Thyroid gland (tissue), 4 donors: ENCODE data around the gene PIGU. TPM values are rescaled to one million over a fixed set of nuclear protein-coding genes. Genes with fewer than 3 reads are reported as not detected.

Experiments
- DNase-seq, 2 donors: peaks; one replicate each; pipeline ENCODE4 v3.0.0-alpha.2; 2019
- H3K27ac ChIP-seq, 3 donors: fragments of 200-600 bp; sonication (generic); 1 replicate in 2 of 3; 2 replicates in 1 of 3; pipeline ENCODE4 v1.5.1; 2016 to 2019; ENCODE audit warnings: mild to moderate bottlenecking in 1 of 3, moderate library complexity in 1 of 3
- H3K27me3 ChIP-seq: fragments of 200-600 bp; sonication (generic); one replicate; pipeline ENCODE4 v1.5.1; 2019
- H3K36me3 ChIP-seq, 2 donors: fragments of 200-600 bp; sonication (generic); one replicate each; pipeline ENCODE4 v1.5.1; 2016 to 2019
- H3K4me1 ChIP-seq, 2 donors: fragments of 200-600 bp; sonication (generic); one replicate each; pipeline ENCODE4 v1.5.1; 2017 to 2019
- H3K4me3 ChIP-seq, 3 donors: fragments of 200-600 bp; sonication (generic); replicated peaks in 1 of 3; 1 replicate in 2 of 3; 2 replicates in 1 of 3; pipeline ENCODE4 v1.5.1; 2016; ENCODE audit warnings: mild to moderate bottlenecking in 1 of 3
- H3K9me3 ChIP-seq: fragments of 200-600 bp; sonication (generic); one replicate; pipeline ENCODE4 v1.5.1; 2017
- POLR2A ChIP-seq, 2 donors: fragments of 450-650 bp; IDR thresholded peaks; one replicate each; pipeline ENCODE4 v1.6.1; 2017; ENCODE audit warnings: antibody characterized with exemption in 2 of 2, mild to moderate bottlenecking in 2 of 2, moderate library complexity in 1 of 2
- WGBS, 2 donors: methylation state at CpG; one replicate each; pipeline ENCODE4 v1.1.5; 2017; 5-methylcytosine and 5-hydroxymethylcytosine counted together
- intact Hi-C: fragments of 100-400 bp; cut with DNase I; formaldehyde crosslinking; loops from one replicate; pipeline ENCODE4 v1.15.1; 2023
- total RNA-seq, 4 donors: library from RNA; depleted of rRNA; stranded (reverse); fragments of >200 nt; gene quantifications; one replicate each; pipeline ENCODE4 v1.2.3, GENCODE V29; 2016
- TF ChIP-seq, protein P1 (sequence below), 6 experiments: fragments of 200-600 bp in 3 of 6; fragments of 450-650 bp in 3 of 6; sonication (generic) in 3 of 6; IDR thresholded peaks; one replicate each; pipeline ENCODE4 v1.5.1; 2016 to 2019; ENCODE audit warnings: antibody characterized with exemption in 6 of 6, mild to moderate bottlenecking in 2 of 6, inconsistent platforms in 1 of 6, moderate library complexity in 1 of 6

Gene PIGU
- total RNA-seq, 4 donors from 2014 or later: 12.1 to 25.8 (median 18.0) TPM

DNA sequence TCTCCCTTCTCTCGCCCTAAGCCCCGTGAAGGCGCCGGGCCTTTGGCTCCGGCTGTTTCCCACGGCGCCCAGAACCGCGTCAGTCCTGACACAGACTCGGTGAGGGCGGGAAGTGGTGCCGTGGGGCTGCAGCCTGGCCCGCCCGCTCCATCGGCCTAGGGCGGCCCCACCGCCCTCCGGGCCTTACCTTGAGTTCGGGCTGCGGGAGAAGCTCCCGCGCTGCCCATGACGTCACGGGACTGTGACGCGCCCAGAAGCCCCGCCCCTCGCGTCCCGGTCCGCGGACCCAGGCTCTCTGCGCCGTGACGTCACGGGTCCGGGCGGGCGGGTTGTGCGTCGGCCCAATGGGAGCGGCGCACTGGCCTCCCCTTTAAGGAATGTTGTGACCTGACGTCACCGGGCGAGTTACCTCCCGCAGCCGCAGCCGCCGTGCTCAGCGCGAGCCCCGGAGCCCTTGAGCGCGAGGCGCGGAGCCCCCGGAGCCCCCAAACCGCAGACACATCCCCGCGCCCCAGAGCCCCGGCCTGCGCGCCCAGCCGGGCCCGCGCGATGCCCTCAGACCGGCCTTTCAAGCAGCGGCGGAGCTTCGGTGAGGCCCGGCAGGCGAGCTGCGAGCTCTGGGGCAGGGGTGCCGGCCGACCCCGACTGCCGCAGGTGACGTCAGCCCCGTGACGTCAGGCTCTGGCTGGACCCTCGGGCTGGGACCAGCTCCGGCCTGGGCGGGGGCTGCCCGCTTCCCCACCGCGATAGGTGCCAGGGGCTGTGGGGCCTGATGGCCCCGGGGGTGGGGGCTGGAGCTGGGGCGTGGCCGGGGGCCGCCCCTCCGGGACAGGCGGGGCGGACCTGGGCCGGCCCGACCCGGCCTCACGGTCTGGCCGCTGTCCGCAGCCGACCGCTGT, 118.3 kb downstream of the PIGU start, which contains the start of gene MAP1LC3A:
MAP1LC3A (plus strand) TSS at position 399 of the 899 bp plus-strand sequence; CDS start at position 550, 151 bp downstream.
- 0 to 1% methylated on average over 10 to 30 of the region's 103 CpGs for WGBS, 2 donors

DNA sequence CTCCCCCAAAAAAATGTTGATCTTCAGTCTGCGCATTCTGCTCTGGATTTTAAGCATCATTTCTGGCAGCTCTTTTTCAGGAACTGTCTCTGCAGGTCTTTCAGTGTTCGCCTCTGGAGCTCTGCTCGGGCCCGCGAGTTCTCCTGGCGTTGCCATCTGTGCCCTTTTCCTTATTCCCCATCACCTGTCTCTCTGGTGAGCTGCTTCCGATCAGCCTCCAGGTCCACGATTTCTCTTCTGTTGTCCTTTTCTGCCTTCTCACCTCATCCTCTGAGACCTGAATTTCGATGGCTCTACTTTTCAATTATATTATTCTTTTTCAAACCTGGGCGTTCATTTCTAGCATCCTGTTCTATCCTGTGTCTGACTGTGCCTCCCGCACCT, 119.0 kb downstream of the PIGU start:
- intact Hi-C loops: no loop called here

More for the DNA sequence above, 118.3 kb downstream of the PIGU start, which contains the start of gene MAP1LC3A:
- Histone ChIP-seq H3K4me1 (peaks cover 5 to 13% of the 10 kb centered on the region in 2 donors), H3K27ac (peak within 1 kb of the TSS; percentile 93 to 99 (median 98)), H3K27me3 (no peaks in the 10 kb centered on the region), H3K9me3 (no peaks in the 10 kb centered on the region), H3K4me3 (peak within 1 kb of the TSS; percentile 56 to 80 (median 58)), H3K36me3 (no peaks in the 10 kb centered on the region)
- DNase-seq: peak; percentile 94 to 96
- TF ChIP-seq, protein P1, sequence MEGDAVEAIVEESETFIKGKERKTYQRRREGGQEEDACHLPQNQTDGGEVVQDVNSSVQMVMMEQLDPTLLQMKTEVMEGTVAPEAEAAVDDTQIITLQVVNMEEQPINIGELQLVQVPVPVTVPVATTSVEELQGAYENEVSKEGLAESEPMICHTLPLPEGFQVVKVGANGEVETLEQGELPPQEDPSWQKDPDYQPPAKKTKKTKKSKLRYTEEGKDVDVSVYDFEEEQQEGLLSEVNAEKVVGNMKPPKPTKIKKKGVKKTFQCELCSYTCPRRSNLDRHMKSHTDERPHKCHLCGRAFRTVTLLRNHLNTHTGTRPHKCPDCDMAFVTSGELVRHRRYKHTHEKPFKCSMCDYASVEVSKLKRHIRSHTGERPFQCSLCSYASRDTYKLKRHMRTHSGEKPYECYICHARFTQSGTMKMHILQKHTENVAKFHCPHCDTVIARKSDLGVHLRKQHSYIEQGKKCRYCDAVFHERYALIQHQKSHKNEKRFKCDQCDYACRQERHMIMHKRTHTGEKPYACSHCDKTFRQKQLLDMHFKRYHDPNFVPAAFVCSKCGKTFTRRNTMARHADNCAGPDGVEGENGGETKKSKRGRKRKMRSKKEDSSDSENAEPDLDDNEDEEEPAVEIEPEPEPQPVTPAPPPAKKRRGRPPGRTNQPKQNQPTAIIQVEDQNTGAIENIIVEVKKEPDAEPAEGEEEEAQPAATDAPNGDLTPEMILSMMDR (IDR thresholded peaks at IDR 0.05): peak in 1 of 6 experiments; percentile 34
- peak in 1 of 2 donors; percentile 79 for TF ChIP-seq POLR2A (IDR thresholded peaks at IDR 0.05)
- intact Hi-C loops: no loop called here

DNA sequence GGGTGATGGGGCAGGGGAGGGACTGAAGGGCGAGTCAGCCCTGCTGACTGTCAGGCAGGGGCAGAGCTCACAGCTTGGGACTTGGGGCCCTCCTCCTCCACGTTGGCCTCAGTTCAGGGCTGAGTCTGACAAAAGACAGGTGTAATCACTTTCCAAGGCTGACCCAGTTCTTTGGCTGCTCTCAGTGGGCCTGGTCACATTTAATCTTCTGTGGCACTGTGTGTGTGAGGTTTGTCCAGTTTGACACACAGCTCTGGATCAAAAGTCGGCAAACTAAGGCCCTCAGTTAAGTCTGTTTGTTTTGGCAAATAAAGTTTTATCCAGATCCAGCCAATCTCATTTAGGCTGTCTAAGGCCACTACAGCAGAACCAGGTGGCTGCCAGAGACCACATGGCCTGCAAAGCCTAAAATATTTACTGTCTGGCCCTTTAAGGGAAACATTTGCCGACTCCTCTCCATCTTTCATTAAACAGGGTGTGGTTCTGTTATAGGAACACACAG, 123.5 kb downstream of the PIGU start:
- WGBS, 2 donors: 66 to 70% methylated on average over 4 of the region's 4 CpGs
- H3K27ac ChIP-seq: no peak overlapping the region
- peaks cover 5 to 6% of the 10 kb centered on the region in 2 donors for H3K4me1 ChIP-seq
- no peak overlapping the region for H3K4me3 ChIP-seq
- no peaks in the 10 kb centered on the region for H3K27me3 ChIP-seq
- TF ChIP-seq, protein P1 (IDR thresholded peaks at IDR 0.05): no peak
- no peak for TF ChIP-seq POLR2A (IDR thresholded peaks at IDR 0.05)
- H3K36me3 ChIP-seq: no peaks in the 10 kb centered on the region
- intact Hi-C loops: no loop called here
- no peak for DNase-seq
- no peaks in the 10 kb centered on the region for H3K9me3 ChIP-seq

More for the DNA sequence above, 119.0 kb downstream of the PIGU start:
- Histone ChIP-seq H3K27me3 (no peaks in the 10 kb centered on the region), H3K27ac (peak overlapping the region; percentile 93 to 99 (median 98)), H3K36me3 (no peaks in the 10 kb centered on the region), H3K9me3 (no peaks in the 10 kb centered on the region), H3K4me3 (peak overlapping the region; percentile 56 to 80 (median 58)), H3K4me1 (peaks cover 5 to 13% of the 10 kb centered on the region in 2 donors)
- TF ChIP-seq POLR2A (IDR thresholded peaks at IDR 0.05): no peak
- no peak for DNase-seq
- 18 to 22% methylated on average over 11 of the region's 11 CpGs for WGBS, 2 donors

DNA sequence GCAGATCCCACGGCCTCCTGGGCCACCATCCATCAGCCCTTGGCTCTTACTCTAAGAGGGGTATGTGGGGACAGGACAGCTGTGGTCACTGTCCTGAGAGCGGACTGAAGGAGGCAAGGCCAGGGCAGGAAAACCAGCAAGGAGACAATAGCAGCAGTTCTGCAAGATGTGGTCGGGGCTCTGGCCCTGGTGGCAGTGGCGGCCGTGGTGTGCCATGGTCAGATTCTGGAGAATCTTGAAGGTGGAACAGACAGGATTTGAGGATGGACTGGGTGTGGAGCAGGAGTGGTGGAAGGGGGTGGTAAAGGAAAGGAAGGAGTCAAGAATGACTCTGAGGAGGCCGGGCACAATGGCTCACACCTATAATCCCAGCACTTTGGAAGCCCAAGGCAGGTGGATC, 124.3 kb downstream of the PIGU start:
- Histone ChIP-seq H3K4me1 (peaks cover under 1 to 2% of the 10 kb centered on the region in 2 donors), H3K27me3 (no peaks in the 10 kb centered on the region), H3K9me3 (no peaks in the 10 kb centered on the region), H3K36me3 (no peaks in the 10 kb centered on the region), H3K27ac (no peak overlapping the region), H3K4me3 (no peak overlapping the region)
- DNase-seq: no peak
- WGBS, 2 donors: 91 to 92% methylated on average over 6 of the region's 6 CpGs
- TF ChIP-seq, protein P1 (IDR thresholded peaks at IDR 0.05): no peak
- no peak for TF ChIP-seq POLR2A (IDR thresholded peaks at IDR 0.05)
- intact Hi-C loops: no loop called here

DNA sequence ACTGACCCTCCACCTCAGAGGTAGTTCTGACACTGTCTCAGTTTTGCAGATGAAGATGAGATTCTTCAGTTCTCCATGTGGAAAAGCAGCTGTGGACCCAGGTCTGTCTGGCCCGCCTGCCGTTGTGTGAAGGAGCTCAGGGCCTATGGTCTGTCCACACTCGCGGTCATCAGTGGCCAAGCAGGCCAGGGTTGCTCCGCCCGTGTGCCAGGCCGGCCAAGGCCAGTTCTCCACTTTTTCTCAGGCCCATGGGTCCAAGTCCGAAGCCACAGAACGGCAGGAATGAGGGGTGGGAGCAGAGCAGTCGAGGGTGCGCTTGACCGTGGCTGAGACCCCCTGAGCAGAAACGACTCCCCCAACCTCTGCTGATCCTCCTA, 127.0 kb downstream of the PIGU start:
- H3K36me3 ChIP-seq: no peaks in the 10 kb centered on the region
- H3K27me3 ChIP-seq: no peaks in the 10 kb centered on the region
- H3K27ac ChIP-seq: no peak overlapping the region
- no peaks in the 10 kb centered on the region for H3K4me1 ChIP-seq
- 89% methylated on average over 8 to 12 of the region's 13 CpGs for WGBS, 2 donors
- no peak overlapping the region for H3K4me3 ChIP-seq
- intact Hi-C loops: no loop called here
- H3K9me3 ChIP-seq: no peaks in the 10 kb centered on the region
- no peak for DNase-seq
- TF ChIP-seq, protein P1 (IDR thresholded peaks at IDR 0.05): no peak
- no peak for TF ChIP-seq POLR2A (IDR thresholded peaks at IDR 0.05)
